GM21723 (cell line): ENCODE results near the gene CLRN1.

ENCODE experiments used
- ATAC-seq: cut with Tn5 transposase; IDR thresholded peaks from one replicate; pipeline ENCODE4 v1.9.1; 2021; ENCODE audit warnings: mild to moderate bottlenecking, moderate library complexity; ENCODE audit not compliant: unreplicated experiment

The CLRN1 gene

DNA sequence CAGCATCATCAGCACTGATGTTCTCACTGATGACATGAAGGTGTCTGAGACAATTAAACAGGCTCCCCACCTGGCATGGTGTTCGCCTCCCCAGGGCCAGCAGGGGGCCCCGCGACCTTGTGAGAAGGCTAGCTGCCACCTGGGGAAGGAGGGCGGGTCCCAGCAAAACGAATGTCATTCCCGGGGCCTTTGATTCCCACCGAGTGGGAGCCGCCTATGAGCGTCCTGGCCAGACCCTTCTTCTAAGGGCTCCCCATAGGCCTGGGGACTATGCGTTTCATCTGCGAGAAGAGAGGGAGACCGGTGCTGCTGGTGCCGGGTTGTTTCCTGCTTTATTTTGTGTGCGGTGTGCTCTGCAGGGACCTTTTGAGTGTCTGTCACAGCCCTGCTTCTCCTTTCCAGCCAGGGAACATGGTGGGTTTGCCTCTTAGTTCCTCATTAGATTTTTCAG lies 46.8 kb downstream of the CLRN1 start:
- peak; percentile 92 for ATAC-seq

DNA sequence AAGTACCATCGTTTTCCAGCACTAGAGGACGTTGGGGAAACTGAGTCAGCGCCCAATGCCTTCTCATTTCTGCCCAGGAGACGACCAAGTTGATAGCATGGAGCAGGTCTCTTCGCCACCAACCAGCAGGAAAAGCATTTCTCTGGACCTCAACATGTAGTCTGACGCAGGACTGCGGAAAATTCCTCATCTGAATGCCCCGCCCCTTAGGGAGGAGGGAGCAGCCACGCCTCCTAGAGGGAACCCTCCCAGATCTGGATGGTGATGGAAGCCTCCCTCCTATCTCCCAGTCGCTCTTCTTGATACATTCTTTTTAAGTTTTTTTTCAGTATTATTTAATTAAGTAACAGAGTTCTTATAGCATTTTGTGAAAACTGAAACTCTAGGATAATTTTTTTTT lies 49.9 kb downstream of the CLRN1 start:
- ATAC-seq: no peak

DNA sequence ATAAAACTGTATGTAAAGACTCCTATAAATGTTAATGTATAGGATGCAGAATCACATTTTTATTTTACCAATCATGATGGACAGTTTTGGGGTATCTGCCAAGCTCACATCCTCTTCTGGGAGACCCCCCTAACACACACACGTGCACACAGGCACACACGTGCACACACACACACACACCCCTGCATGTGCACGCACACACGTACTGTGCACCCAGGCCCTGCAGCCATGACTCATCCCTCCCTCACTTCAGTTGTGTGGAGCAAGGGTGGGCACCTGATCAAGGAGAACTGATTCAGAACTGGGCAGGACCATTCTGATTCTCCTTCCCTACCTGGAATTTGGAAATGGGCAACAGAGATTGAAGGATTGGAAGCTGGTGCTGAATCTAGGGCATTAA lies 51.3 kb downstream of the CLRN1 start:
- ATAC-seq: no peak

DNA sequence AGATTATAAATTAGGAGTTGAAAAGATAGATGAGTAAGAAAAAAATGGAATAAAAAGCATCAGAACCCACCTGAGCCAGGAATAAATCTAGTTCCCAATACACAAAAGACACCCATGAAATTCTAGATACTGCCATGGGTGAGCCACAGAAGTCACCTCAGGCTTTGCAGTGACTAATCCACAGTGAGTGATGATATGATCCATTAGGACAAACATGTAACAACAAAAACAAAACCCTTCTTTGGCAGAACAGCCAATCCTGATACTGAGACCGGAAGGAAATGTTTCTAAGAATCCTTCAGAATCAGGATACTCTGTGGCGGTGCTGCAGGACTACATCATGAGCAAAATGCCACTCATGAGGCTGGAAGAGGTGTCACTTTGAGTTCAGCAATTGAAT lies 52.3 kb downstream of the CLRN1 start:
- ATAC-seq: no peak

DNA sequence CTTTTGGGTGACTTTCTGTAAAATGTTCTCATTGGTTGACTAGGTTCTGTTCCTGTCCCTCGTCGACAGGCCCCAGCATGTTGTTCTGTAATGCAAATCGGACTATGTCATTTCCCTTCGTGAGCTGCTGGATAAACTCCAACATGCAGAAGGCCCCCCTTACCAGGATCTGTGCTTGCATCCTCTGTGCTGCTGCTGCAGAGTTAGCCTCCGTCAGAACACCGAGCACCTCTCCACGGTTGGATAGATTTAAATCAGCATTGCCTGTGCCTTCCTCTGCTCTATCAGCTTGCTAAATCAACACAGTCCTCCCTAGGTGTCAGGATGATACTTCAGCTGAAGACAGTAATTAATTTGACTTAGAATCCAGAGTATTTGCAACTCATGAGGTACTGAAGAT lies 54.6 kb downstream of the CLRN1 start:
- no peak for ATAC-seq

DNA sequence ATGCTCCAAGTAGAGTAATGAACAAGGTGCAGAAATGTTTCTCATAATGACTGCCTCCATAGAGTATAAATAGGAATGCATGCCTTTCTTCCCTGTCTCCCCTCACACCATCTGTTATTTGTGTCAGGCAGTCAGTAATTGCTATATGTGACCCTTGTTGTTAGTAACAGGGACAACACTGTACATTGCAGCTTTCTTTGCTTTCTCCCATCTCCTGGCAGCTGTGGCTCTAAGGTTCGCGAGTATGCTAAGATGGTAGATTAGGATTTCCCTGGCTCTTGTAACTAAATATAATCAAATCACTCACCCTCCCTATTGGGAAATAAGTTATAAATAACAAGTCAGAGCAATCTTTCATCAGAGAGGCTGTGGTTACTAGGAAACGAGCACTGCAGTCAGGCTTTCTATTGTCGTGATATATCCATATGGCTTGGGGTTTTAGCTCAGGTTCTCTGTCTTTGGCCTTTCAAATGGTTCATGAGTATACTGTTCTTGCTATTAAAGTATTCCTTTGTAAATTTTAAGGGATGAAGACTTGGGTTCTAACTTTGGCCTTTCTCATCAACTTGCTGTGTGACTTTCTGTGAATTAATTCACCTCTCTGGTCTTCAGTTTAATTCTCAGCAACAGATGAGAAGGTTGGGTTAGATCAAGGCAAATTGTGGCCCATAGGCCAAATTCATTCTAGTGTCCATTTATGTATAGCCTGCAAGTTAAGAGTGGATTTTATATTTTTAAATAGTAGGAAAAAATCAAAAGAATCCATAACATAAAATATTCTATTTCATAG lies 59.2 kb downstream of the CLRN1 start:
- ATAC-seq: no peak

DNA sequence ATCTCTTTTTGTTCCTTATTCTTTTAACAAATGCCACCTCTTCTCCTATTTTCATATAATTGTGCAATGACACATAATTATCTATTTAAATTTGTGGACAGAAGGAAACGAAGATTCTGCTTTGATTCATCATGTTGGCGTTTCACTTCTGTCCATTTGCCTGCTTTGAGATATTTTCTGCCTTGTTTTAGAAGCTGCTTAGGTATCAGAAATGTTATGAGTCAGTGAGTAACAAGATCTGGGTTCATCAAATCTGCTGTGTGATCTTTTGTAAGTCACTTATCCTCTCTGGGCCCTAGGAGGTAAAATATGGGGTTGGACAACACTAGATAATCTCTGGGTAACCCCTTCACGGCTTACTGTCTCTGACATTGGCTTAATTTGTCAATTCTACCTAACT lies 60.0 kb downstream of the CLRN1 start:
- peak; percentile 69 for ATAC-seq

DNA sequence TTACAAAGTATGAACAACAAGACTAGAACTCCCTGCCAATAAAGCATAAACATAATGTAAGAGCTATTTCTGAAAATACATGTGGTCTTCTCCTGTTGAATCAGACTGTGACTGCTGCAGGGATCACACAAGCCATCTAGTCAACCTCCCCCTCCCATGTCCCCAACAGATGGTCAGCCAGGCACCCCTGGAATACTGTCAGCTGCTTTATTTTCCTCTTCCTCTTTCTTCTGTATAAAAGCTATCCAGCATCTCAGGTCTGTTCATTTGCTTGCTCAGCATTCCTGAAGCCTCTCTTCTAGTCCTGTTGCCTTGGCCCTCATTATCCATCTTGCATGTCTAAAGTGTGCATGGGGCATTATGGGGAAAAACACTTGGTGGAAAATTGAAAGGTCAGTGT lies 60.8 kb downstream of the CLRN1 start:
- no peak for ATAC-seq

DNA sequence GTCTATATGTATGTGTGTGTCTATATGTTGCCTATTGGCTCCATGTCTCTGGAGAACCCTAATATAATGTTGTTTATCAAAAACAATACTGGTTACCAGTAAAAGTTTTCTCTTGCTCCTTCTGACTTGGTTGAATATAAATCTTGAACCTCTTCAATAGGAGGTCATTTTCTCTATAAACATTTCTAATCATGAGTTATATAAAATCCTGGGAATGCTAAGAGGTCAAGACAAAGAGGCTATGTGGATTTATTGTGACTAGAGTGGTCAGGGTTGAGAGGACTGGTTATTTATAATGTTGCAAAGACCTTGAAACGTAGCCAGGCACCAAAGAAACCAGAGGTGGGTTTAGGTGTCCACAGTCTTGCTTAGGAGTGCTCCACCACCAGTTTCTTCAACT lies 66.1 kb downstream of the CLRN1 start:
- no peak for ATAC-seq

DNA sequence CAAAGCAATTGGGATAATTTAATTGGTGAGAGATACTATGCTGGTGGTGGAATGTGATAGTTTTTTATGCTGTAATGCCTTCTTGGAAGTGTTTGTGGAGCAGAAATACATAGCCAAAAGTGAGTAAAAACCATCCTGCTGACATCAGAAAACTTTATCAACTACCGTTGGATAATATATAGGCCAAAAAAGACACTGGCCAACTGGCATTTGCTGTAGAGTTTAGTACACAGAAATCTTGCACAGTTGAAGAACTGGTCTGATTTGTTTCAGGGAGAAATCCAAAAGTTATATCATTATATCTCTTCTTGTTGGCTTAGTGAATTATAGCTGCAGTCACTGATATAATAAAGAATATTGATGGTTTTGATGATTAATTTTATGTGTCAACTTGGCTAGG lies 66.8 kb downstream of the CLRN1 start:
- no peak for ATAC-seq

DNA sequence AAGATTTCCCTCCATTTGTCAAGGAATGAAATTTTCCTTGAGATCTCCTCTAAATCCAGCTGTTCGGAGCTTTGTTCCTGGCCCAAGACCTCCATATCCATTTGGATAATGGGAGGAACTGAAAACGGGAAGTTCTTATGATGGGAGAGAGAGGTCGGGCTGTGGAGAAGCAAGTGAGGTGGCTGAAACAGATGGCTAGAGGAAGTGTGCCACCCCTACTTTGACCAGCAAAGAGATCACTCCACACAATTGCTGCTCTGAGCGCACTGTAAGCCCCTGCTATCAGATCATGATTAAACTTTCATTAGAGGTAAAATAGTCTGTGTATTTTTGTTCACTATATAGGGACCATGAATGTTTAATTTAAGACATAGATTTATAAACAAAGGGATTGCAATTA lies 67.2 kb downstream of the CLRN1 start, which contains the start of gene MINDY4B:
Gene MINDY4B (minus strand): TSS at position 101 of the 400 bp plus-strand sequence. CDS start 0 bp downstream, at position 101.
- ATAC-seq: no peak

DNA sequence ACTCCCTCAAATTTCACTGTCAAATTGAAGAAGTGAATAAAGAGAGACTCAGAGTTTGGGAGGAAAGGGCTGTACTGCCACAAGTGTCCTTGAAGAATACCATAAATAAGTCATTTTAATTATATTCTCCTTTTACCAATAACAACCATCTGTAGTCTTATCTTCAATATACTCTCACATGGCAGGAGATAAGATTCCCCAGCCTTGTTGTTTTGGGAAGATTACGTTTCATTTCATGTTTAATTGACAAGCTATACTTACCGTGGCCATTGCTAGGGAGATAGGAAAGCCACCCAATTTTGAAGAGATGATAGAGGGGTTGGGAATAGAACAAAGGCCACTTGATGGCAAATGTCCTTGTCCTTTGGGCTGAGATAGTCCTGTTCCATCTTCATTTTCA lies 69.5 kb downstream of the CLRN1 start:
- no peak for ATAC-seq

DNA sequence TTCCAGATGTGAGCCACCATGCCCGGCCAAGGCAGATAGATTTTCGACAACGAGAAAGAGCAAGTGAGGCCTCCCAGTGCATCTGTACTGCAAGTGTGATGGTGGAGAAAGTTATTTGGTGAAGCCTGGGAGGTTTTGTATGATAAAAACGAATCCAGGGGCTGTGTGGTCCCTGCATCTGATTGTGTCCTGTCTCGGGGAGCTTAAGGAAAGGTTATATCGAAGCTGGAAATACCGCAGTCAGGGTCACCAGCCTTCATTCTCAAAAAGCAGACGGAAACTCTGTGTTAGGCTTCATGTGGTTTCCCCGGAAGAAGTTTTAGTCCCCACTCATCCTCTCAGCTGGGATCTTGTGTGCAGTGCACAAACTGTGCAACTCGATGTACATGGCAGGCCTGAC lies 70.7 kb downstream of the CLRN1 start:
- no peak for ATAC-seq

DNA sequence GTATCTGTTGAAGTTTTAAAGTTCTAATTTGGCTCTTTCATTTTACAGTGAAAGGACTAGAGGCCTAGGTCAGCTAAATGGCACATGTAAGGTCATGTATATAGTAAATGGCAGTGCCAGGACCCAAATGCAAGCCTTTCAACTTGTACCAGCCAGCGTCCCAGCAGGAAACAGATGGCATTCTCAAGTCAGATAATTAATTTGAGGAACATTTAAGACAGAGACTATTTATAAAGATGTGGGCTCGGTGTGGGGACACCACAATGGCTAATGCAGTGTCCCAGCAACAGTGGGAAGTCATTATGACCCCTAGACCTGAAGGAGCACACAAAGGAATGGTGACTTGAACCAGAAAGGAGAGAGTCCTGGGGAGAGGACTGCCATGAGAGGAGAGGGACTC lies 73.4 kb downstream of the CLRN1 start:
- ATAC-seq: no peak

DNA sequence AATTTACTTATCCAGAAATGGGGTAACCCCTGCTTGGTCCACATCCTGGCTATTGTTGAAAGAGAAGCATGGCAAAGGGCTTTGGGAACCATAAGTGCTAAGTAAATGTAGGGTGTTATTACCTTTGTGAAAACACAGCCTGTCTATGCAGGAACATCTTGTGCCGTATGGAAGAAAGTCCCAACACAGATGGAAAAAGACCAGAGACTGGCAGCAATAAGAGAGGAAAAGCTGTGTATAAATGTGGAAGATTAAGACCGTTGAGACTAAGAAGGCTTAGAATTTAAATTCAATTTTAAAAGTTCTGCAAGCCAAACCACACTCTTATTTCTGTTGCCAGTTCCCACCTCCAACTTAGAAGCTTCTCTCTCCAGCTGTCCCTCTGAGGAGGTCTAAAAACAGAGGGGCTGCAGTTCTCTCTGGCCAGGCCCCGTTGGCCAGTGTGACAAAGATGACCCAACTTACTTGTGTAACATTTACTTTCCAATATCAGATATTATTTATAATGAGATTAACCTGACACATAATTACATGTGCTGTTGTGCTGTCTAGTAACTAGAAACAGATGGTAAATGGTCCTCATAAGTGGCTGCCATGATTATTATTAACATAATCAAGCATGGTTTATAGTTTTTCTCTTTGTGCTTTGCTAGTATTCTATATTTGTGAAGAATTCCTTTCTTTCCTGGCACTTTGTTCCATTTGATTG lies 74.3 kb downstream of the CLRN1 start:
- ATAC-seq: no peak

DNA sequence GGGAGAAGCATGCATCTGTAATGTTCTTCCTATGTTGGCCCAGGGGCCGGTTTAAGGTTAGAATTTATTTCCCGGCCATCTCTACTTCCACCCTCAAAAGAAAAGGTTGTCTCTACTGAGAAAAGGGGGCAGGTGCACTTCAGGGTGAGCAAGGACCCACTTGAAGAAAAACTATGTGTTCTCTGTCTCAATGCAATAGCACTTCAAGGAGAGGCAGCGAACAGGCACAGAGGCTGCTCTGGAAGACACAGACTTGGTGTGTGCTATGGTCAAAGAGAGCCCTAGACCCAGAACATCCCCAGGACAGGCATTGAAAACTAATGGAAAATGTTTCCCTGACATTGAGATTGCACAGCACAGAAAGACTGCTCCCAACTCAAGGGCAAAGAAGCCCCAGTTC lies 74.9 kb downstream of the CLRN1 start:
- ATAC-seq: no peak

DNA sequence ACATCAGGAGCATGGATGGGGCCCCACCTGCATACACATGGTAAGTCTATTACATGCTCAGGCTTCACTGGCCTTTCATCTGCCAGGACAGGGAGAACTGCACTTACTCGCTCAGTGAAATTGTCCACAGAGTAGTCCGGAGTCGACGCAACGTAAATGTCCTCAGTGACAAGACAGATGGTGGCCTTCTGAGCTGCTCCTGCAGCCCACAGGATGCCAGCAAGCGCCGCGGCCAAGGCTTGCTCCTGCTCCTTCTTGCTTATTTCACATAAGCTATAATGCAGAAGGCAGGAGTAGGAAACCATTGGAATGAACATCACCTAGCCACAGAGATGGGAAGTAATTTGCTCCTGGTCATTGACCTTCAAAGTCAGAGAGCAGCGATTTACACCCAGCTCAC lies 81.7 kb downstream of the CLRN1 start:
- ATAC-seq: no peak

DNA sequence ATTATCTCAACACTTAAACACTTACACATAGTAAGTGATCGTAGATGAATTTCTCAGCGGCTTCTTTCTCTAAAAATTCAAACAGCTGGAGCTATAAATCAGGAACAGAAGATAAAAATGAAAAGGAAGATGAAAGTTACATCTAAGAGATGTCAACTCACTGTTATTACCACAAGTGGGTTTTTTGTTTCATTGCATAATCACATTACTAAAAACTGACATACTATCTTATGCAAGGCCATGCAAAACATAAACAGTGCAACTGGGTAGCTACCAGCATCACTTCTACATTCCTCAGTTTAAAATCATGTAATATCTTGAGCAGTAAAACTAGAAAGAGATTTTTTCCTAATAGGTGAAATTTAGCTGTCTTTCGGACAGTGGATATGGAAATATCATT lies 82.2 kb downstream of the CLRN1 start:
- ATAC-seq: no peak

DNA sequence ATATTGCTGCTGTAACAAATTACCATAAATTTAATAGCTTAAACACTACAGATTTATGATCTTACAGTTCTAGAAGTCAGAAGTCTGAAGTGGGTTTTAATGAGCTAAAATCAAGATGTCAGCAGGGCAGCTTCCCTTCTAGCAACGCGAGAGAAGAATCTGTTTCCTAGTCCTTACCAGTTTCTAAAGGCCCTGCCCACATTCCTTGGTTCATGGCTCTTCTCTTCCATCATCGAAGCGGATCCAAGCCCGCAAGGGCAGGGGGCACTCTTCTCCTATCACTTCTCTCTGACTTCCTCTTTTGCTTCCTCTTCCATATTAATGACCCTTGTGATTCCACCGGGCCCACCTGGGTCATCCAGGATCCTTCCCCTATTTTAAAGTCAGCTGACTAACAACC lies 83.4 kb downstream of the CLRN1 start:
- no peak for ATAC-seq

DNA sequence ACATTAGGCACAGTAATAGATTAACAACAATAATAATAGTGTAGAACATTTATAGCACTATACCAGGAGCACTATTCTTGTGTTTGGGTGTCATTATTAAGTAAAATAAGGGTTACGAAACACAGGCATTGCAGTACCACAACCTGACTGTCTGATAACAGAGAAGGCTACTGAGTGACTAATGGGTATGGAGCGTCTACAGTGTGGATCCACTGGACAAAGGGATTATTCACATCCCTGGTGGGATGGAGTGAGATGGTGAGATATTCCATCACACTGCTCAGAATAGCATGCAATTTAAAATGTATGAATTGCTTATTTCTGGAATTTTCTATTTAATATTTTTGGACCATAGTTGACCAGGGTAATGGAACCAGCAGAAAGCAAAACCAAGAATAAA lies 85.5 kb downstream of the CLRN1 start:
- ATAC-seq: no peak

DNA sequence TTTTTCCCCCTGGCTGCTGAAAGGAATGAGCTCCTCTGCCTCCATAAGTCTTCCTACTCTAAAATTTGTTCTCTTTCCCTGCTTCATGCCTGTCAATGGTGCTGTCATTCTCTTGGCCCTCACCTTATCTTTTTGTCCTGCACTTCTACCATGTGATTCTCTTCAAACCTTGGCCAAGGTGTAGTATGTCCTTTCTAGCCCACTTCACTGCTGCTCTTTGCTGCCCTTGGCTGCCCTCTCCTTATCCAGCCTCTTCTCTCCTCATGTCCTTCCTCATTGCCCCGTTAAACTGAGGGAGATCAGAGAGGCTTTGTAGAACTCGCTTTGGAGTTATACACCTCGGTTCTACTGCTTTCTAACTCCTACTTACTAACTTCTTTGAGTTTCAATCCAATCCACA lies 87.0 kb downstream of the CLRN1 start:
- ATAC-seq: no peak

DNA sequence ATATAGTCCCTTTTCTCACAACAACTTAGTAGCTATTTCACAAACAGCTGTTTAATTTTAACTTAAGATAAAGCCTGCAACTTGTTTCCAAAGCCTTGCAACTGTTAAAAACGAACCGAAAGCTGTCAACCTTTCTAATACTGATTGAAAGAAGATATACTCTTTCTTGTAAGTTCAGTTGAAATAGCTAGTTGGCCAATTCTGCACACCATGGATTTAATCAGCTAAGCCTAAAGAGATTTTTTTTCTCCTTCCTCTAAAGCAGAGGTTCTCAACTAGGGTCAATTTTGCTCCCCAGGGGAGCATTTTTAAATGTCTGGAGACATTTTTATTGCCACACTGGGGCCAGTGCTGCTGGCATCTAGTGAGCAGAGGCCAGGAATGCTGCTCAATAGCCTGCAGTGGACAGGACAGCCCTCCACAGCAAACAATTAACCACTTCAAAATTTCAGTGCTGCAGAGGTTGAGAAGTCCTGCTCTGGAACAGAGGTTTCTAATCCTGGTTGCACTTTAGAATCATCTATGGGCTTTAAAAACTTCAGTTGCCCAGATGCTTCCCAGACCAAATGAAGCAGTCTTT lies 93.4 kb downstream of the CLRN1 start:
- no peak for ATAC-seq
